HL-60 (cell line): ENCODE results near the gene RGS7.

Source experiments
- DNase-seq, 2 experiments: peaks; one replicate each; pipeline ENCODE4 v3.0.0-alpha.2; 2010 to 2020; ENCODE audit warnings: low read depth in 1 of 2, low spot score in 1 of 2
- H3K27ac ChIP-seq: fragments of 250-450 bp; sonication (Bioruptor Pico); replicated peaks from 2 replicates; pipeline ENCODE4 v1.5.1; 2020; ENCODE audit warnings: mild to moderate bottlenecking, moderate library complexity
- H3K27me3 ChIP-seq: fragments of 250-450 bp; sonication (Bioruptor Pico); 2 replicates; pipeline ENCODE4 v1.5.1; 2021; ENCODE audit warnings: mild to moderate bottlenecking, moderate library complexity; ENCODE audit not compliant: insufficient read depth, poor library complexity, severe bottlenecking
- H3K4me3 ChIP-seq: replicated peaks from 2 replicates; pipeline ENCODE4 v1.5.1; 2011; ENCODE audit warnings: mild to moderate bottlenecking, control low read depth, low read length; ENCODE audit not compliant: insufficient read depth
- CTCF ChIP-seq: IDR thresholded peaks from one replicate; pipeline ENCODE4 v1.5.1; 2011; ENCODE audit warnings: low read length, control low read depth, inconsistent platforms; ENCODE audit not compliant: insufficient read depth
- GABPA ChIP-seq: IDR thresholded peaks from 2 replicates; pipeline ENCODE4 v1.6.1; 2012; ENCODE audit warnings: low read depth
- POLR2AphosphoS5 ChIP-seq: IDR thresholded peaks from 2 replicates; pipeline ENCODE4 v1.6.1; 2012; ENCODE audit warnings: low read depth
- REST ChIP-seq: IDR thresholded peaks from 2 replicates; pipeline ENCODE4 v1.6.1; 2012; ENCODE audit warnings: low read depth; ENCODE audit not compliant: insufficient replicate concordance
- SPI1 ChIP-seq: IDR thresholded peaks from 2 replicates; pipeline ENCODE4 v1.6.1; 2012; ENCODE audit warnings: low read depth, mild to moderate bottlenecking, borderline replicate concordance

Gene RGS7

GRCh38 chr1:240768979-240769378 lies 588.0 kb downstream of the RGS7 start:
- no peak for DNase-seq
- Histone ChIP-seq H3K27me3 (no peaks in the 10 kb centered on the region), H3K27ac (no peak overlapping the region), H3K4me3 (no peak overlapping the region)
- TF ChIP-seq CTCF = no peak
- no peak for TF ChIP-seq REST
- no peak for TF ChIP-seq GABPA
- TF ChIP-seq SPI1 = no peak
- no peak for TF ChIP-seq POLR2AphosphoS5

- no peak overlapping the region for H3K4me3 ChIP-seq
- H3K27me3 ChIP-seq = no peaks in the 10 kb centered on the region
- TF ChIP-seq SPI1 = no peak
- TF ChIP-seq POLR2AphosphoS5 = no peak
- no peak for TF ChIP-seq GABPA
- no peak for TF ChIP-seq REST
- no peak for TF ChIP-seq CTCF
- DNase-seq = no peak
- no peak overlapping the region for H3K27ac ChIP-seq
These were observed 590.2 kb downstream of the RGS7 start for GRCh38 chr1:240766831-240767230.

- H3K27ac ChIP-seq = no peak overlapping the region
- no peak for TF ChIP-seq GABPA
- no peak for TF ChIP-seq SPI1
- TF ChIP-seq CTCF = no peak
- no peak for TF ChIP-seq REST
- no peak for TF ChIP-seq POLR2AphosphoS5
- DNase-seq = no peak
These were observed 591.2 kb downstream of the RGS7 start for GRCh38 chr1:240765732-240766363.

More at GRCh38 chr1:240765732-240766363, 591.2 kb downstream of the RGS7 start:
- H3K4me3 ChIP-seq = no peak overlapping the region
- H3K27me3 ChIP-seq = no peaks in the 10 kb centered on the region
